Esophagus squamous epithelium (tissue), 5 donors: Measurements from ENCODE around the gene KRT86. TPM values are rescaled to one million over a fixed set of nuclear protein-coding genes. Genes with fewer than 3 reads are reported as not detected.

Source experiments
- DNase-seq: peaks from one replicate; lab custom pipeline; 2025; lab: John Stamatoyannopoulos, UW
- H3K27ac ChIP-seq, 4 donors: fragments of 200-600 bp; sonication (generic); one replicate each; pipeline ENCODE4 v1.5.1; 2016 to 2019; ENCODE audit warnings: mild to moderate bottlenecking in 1 of 4
- H3K27me3 ChIP-seq, 4 donors: fragments of 200-600 bp; sonication (generic); 1 replicate in 3 of 4; 2 replicates in 1 of 4; pipeline versions ENCODE4 v1.5.1 to v1.6.0; 2017 to 2021; ENCODE audit warnings: antibody characterized with exemption in 1 of 4
- H3K36me3 ChIP-seq, 3 donors: fragments of 200-600 bp; sonication (generic); one replicate each; pipeline ENCODE4 v1.5.1; 2016 to 2019
- H3K4me1 ChIP-seq, 3 donors: fragments of 200-600 bp; sonication (generic); one replicate each; pipeline ENCODE4 v1.5.1; 2017 to 2019
- H3K4me3 ChIP-seq, 4 donors: fragments of 200-600 bp; sonication (generic); 1 replicate in 3 of 4; 2 replicates in 1 of 4; pipeline ENCODE4 v1.5.1; 2016 to 2019; ENCODE audit warnings: mild to moderate bottlenecking in 2 of 4, moderate library complexity in 1 of 4
- H3K9me3 ChIP-seq, 3 donors: fragments of 200-600 bp; sonication (generic); one replicate each; pipeline ENCODE4 v1.5.1; 2016 to 2019
- CTCF ChIP-seq, 6 experiments: fragments of 450-650 bp in 4 of 6; fragments of 200-600 bp in 2 of 6; sonication (generic) in 2 of 6; IDR thresholded peaks; one replicate each; pipeline ENCODE4 v1.5.1; 2016 to 2019; ENCODE audit warnings: antibody characterized with exemption in 6 of 6, mild to moderate bottlenecking in 4 of 6, moderate library complexity in 4 of 6
- POLR2A ChIP-seq, 4 donors: fragments of 450-650 bp; IDR thresholded peaks; one replicate each; pipeline ENCODE4 v1.6.1; 2017; ENCODE audit warnings: antibody characterized with exemption in 4 of 4, mild to moderate bottlenecking in 4 of 4, moderate library complexity in 3 of 4
- WGBS, 2 donors: methylation state at CpG; one replicate each; pipeline ENCODE4 v1.1.5; 2018; 5-methylcytosine and 5-hydroxymethylcytosine counted together
- intact Hi-C: fragments of 100-400 bp; cut with DNase I; formaldehyde crosslinking; loops from one replicate; pipeline ENCODE4 v1.15.0; 2022
- total RNA-seq, 4 donors: library from RNA; depleted of rRNA; stranded (reverse); fragments of >200 nt; gene quantifications; one replicate each; pipeline ENCODE4 v1.1.0, GENCODE V29; 2016
- donor health status: DM: yes; HTN: yes; CAD: no.

Gene KRT86
- total RNA-seq, 4 donors from 2014 or later: not detected

DNA sequence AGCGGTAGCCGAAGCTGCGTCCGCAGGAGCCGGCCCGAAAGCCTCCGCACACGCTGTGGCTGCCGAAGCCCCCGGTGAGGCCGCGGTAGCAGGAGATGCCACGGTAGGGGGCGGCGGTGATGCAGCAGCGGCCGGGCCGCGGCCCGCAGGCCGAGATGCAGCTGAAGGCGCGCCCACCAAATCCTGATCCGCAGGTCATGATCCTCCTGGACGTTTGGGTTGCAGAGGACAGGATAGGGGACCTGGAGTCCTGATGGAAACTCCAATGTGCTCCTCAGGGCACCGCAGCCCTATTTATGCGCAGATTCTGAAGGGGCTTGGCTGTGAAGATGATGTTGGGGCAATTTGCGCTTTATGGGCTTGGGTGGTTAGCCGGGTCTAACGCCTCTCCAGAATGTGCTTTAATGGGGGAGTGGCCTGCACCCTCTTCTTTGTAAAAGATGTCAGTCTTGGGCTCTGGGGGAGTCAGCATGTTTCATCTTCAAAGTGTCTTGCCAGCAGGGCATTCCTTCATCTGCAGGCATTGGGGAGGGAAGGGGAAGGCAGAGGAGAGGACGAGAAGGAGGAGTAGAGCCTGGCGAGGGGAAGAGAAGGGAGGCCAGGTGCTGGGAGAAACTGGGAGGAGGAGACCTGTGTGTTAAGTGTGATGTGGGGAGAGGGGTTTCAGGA lies 17.0 kb downstream of the KRT86 start, which contains the start of gene KRT81:
TSS of gene KRT81 (minus strand) at position 268 of the 669 bp plus-strand sequence. CDS start at position 199, 69 bp downstream.
- TF ChIP-seq CTCF (IDR thresholded peaks at IDR 0.05): no peak
- TF ChIP-seq POLR2A (IDR thresholded peaks at IDR 0.05): no peak
- Histone ChIP-seq H3K4me3 (no peak within 1 kb of the TSS), H3K9me3 (no peaks in the 10 kb centered on the region), H3K4me1 (no peaks in the 10 kb centered on the region), H3K27ac (no peak within 1 kb of the TSS), H3K27me3 (peaks cover 0 to 34% (median 0%) of the 10 kb centered on the region in 4 donors), H3K36me3 (no peaks in the 10 kb centered on the region)
- intact Hi-C loops: no loop called here
- 60 to 63% methylated on average over 3 to 18 of the region's 32 CpGs for WGBS, 2 donors
- DNase-seq: no peak

DNA sequence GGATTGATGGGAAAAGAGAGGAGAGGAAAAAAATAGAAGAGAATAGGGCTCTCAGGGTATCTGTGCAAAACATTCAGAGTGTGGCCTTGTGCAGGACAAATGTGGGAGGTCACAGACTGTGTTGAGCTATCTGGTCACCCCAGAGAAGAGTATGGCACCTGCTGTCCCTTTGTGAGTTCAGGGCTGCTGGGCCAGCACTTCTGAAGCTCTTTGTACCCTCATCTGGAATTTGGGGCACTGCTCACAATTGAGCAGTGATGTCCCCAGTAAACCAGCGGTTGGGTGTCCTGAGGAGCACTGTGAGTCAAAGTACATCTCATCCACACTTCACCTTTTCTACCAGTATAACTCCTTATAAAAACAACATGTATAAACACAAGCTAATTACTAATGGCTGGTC lies 19.5 kb downstream of the KRT86 start:
- Histone ChIP-seq H3K36me3 (no peaks in the 10 kb centered on the region), H3K4me3 (no peak overlapping the region), H3K9me3 (no peaks in the 10 kb centered on the region), H3K27ac (no peak overlapping the region), H3K27me3 (peaks cover 0 to 55% (median 0%) of the 10 kb centered on the region in 4 donors), H3K4me1 (no peaks in the 10 kb centered on the region)
- DNase-seq: no peak
- TF ChIP-seq CTCF (IDR thresholded peaks at IDR 0.05) (no peak), POLR2A (IDR thresholded peaks at IDR 0.05) (no peak)
- intact Hi-C loops: no loop called here
- 100% methylated on average over 1 of the region's 1 CpG; no CpG with 5 or more reads in 1 of the 2 donors for WGBS, 2 donors

DNA sequence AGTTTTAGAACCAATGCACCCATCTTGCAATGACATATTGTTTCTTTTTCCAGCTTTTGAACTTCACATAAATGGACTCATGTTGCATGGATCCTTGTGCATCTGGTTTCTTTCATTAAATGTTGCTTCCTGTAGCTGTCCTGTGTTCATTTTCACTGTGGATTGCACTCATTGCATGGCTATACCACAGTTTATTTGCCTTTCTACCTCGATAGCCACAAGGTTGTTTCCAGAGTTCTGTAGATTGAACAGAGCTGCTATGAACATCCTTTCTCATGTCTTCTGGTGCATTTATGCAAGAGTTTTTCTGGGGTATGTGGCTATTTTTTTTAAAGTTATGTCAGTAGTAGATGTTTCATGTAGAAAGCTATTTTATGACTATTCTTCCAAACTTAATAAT lies 20.4 kb downstream of the KRT86 start:
- Histone ChIP-seq H3K4me3 (no peak overlapping the region), H3K36me3 (no peaks in the 10 kb centered on the region), H3K27ac (no peak overlapping the region), H3K27me3 (peaks cover 0 to 60% (median 0%) of the 10 kb centered on the region in 4 donors), H3K9me3 (no peaks in the 10 kb centered on the region), H3K4me1 (no peaks in the 10 kb centered on the region)
- 35 to 63% methylated on average over 1 of the region's 1 CpG for WGBS, 2 donors
- TF ChIP-seq POLR2A (IDR thresholded peaks at IDR 0.05) (no peak), CTCF (IDR thresholded peaks at IDR 0.05) (no peak)
- no peak for DNase-seq
- intact Hi-C loops: no loop called here

DNA sequence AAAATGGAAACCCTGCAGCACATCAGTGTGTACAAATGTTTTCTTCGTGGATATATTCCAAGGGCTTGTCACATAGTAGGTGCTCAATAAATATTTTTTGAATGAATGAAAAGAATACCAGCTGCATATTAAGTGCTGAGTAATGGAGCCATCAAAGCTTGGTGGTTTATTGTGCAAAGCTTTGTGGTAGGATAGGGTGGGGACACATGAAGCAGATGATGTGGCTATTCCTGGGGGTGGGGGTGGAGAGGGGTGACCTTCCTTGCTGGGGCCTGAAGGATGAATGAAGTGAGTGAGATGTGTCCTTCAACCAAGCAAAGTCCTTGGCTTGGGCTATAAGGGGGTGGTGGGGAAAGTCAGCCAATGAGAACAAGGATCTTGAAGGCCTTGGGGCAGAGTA lies 21.2 kb downstream of the KRT86 start:
- WGBS, 2 donors: 69 to 73% methylated on average over 1 of the region's 1 CpG
- DNase-seq: no peak
- TF ChIP-seq POLR2A (IDR thresholded peaks at IDR 0.05): no peak
- TF ChIP-seq CTCF (IDR thresholded peaks at IDR 0.05): no peak
- Histone ChIP-seq H3K36me3 (no peaks in the 10 kb centered on the region), H3K27me3 (peaks cover 0 to 60% (median 0%) of the 10 kb centered on the region in 4 donors), H3K4me1 (no peaks in the 10 kb centered on the region), H3K27ac (no peak overlapping the region), H3K9me3 (no peaks in the 10 kb centered on the region), H3K4me3 (no peak overlapping the region)
- intact Hi-C loops: no loop called here

GRCh38 chr12:52296572-52297215 lies 22.2 kb downstream of the KRT86 start:
- Histone ChIP-seq H3K27ac (no peak overlapping the region), H3K36me3 (no peaks in the 10 kb centered on the region), H3K9me3 (no peaks in the 10 kb centered on the region), H3K27me3 (peaks cover 0 to 57% (median 0%) of the 10 kb centered on the region in 4 donors), H3K4me3 (no peak overlapping the region), H3K4me1 (no peaks in the 10 kb centered on the region)
- intact Hi-C loops: no loop called here
- TF ChIP-seq POLR2A (IDR thresholded peaks at IDR 0.05): no peak
- TF ChIP-seq CTCF (IDR thresholded peaks at IDR 0.05): no peak
- 79 to 89% methylated on average over 5 of the region's 5 CpGs for WGBS, 2 donors
- DNase-seq: no peak
